Pons (tissue), 1 donor: ENCODE data around the gene IRX4.
"Not testable (repeated sequence)": the region's sequence is repeated elsewhere in the genome, so short reads cannot be mapped to it uniquely, and the experiment has no call there.

ENCODE experiments used
- DNase-seq: peaks from one replicate; pipeline ENCODE4 v3.0.0-alpha.2; 2016; ENCODE audit warnings: low spot score

IRX4 gene

DNA sequence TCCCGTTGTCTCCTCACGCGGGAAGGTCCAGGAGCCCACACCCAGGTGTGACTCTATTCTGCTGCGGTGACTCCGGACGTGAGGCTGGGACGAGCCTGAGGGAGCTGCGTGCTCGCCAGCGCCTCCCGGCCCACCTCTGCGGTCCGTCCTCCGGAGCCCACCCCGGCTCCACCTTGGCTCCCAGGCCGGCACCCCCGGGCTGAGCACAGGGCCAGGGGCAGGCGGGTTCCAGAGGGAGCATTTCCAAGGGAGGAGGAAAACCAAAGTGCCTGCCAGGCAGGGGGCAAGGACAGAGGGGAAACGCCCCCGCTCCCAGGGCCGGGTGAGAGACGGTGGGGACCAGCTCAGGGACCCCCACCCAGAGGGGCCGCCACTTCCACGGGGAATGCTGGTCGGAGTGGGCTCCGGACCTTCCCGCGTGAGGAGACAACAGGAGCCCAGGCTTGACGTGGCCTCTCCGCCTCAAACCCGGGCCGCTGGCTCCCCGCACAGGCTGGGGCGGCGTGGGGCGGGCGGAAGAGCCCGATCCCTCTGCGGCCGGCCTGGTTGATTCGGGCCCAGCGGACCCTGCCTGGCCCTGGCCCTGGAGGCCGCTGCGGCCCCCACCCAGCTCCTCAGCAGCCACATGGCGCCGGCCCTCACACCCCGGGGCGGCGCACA lies 26.0 kb downstream of the IRX4 start:
- DNase-seq = no peak

DNA sequence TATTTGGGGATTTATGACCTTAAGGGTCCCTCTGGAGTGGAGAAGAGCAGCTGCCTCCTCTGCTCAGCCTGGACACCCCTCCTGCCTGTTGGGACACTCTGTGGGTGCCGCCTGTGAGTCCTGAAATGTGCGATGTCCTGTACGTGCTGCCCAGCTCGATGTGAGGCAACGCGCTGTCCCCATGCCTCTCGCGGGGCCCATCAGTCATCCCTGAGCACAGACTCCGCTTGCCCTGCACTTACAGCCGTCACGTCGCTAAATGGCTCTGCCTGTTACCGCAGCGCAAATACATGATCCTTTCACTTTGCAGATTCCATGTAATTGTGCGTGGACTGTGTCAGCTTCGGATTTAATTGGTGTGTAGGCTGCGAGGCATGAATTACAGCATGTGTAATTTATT lies 27.1 kb downstream of the IRX4 start:
- no peak for DNase-seq

- no peak for DNase-seq
These were observed 27.6 kb downstream of the IRX4 start for GRCh38 chr5:1855075-1855474.

DNA sequence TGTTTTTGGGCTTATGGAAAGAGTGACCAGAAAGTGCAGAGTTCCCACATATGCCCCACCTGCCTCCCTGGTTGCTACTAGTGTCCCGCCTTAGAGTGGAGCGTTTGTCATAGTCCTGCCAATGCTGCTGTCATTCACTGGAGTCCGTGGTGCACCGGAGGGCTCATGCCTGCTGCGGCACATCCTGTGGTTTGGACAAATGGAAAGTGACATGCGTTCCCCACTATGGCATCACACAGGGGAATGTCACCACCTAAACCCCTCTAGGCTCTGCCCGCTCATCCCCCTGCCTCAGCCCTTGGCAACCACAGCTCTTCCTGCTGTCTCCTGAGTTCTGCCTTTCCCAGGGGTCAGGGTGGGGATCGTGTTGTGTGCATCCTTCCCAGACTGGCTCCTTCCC lies 29.2 kb downstream of the IRX4 start:
- DNase-seq = no peak

DNA sequence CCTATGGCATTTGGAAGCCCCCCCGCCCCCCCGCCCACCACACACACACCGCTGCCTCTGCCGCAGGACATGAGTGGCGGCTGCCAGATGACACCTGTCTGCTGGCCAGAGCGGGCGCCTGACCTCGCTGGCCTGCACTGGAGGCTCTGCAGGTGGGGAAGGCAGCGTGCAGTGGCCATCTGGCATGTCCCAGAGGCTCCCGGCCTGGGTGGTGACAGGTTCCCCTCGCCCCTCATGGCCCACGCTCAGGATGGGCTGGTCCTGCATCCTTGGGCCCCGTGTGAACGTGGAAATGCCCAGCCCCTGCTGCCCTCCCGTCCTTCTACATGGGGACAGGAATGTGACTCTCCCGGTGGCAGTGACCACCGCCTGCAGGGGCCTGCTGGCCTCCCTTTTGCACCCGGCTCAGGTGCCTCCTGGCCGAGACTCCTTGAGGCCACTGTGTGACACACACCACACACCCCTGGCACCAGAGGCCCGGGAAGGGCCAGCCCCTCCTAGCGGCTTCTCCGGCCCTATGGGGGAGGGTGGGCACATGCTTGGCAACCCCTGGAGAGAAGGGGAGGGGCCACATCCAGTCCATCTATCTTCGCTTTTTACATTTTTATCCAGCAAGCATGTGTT lies 30.3 kb downstream of the IRX4 start:
- no peak for DNase-seq

- DNase-seq = no peak
These were observed 31.3 kb downstream of the IRX4 start for GRCh38 chr5:1851290-1851934.

DNA sequence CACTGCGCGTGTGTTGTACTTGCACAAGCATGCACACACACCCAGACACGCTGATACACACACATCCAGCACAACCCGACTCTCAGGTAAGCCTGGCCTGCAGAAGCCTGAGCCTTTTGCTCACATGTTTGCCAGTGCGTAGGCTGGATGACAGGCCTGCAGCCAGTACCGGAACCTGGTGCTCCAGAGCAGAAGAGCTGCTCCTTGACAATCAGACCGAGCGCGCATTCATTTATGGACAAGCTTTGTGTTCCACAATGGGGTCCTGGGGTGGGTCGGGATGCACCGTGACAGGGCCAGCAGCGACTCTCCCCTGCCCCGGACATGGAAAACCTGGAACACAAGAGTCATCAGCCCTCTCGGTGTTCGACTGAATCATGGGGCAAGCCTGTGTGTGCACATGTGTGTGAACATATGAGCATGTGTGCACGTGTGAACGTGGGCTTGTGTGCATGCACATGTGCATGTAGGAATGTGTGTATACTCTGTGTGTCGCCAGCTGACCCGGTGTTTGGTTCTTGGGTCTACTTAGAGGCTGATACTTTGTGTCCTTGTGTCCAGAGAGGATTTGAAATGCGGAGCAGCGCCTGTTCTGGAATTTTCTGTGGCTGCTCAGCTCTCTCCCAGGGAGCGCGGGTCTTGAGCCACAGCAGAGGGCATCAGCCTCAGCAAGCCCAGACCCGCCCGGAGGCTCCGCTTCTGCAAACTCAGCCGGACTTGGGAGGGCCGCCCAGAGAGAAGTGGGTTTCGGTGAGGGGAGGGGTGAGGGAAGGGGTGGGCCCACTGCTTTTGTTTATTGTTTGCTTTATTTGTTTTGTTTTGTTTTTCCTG lies 32.2 kb downstream of the IRX4 start:
- DNase-seq = no peak

GRCh38 chr5:1847611-1848010 lies 35.1 kb downstream of the IRX4 start:
- no peak for DNase-seq

GRCh38 chr5:1847056-1847455 lies 35.7 kb downstream of the IRX4 start:
- DNase-seq = no peak

DNA sequence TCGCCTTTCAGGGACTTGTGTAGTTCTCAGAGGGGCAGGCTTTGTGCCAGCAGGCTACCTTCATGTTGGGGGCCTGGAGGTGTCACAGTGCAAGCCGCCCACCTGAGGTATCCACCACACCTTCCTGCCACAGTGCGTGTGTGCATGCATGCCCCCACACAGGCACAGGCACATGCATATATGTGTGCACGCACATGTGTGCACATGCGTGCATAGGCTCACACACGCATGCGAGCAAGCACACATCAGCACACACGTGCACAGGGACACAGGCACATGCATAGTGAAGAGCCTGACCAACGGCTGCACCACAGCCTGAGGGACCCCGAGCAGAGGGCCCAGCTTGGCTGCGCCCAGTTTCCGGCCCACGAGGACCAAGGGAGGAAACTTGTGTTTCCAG lies 36.1 kb downstream of the IRX4 start:
- DNase-seq = no peak

- DNase-seq = no peak
These were observed 37.0 kb downstream of the IRX4 start for GRCh38 chr5:1845696-1846095.

DNA sequence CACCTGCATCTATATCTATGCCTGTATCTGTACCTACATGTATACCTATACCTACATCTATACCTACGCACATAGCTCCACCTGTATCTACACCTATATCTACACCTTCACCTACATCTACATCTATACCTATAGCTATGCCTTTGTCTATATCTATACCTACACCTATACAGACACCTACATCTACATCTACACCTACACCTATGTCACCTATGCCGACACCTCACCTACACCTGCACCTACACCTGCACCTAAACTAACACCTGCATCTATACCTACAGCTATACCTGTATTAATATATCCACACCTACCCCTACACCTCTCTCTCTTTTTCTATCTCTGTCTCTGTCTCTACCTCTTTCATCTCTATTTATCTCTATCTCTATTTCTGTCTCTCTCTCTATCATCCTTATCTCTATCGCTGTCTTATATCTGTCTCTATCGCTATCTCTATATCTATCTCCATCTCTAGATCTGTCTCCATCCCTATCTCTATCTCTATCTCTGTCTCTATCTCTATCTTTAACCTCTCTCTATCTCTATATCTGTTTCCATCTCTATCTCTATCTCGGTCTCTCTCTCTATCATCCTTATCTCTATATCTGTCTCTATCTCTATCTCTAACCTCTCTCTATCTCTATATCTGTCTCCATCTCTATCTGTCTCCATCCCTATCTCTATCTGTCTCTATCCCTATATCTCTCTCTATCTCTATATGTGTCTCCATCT lies 37.9 kb downstream of the IRX4 start:
- no peak for DNase-seq

GRCh38 chr5:1843761-1844160 lies 39.0 kb downstream of the IRX4 start:
- not testable (repeated sequence) for DNase-seq

GRCh38 chr5:1842004-1842819 lies 40.5 kb downstream of the IRX4 start:
- DNase-seq = no peak

GRCh38 chr5:1840741-1841521 lies 41.8 kb downstream of the IRX4 start:
- no peak for DNase-seq

DNA sequence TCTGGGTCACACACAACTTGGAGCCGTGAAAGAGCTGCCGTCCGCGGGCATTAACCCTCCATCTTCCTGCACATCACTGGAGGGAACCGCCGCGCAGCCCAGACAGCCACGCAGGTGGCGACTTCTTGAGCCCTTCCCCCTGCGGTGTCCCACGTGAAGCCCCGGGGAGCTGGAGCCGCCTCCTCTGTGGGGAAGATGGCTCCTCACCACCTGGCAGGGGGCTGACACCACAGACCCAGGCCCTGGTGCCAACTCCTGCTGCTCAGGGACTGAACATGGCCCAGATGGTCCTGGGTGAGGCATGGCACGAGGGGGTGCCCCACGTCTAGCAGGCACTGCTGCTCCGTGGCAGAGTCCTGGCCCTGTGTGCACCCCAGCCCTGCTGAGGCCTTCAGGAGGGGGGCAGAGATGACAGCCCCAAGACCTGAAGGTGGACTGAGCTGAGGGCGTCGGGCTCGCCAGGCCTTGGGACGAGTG lies 42.6 kb downstream of the IRX4 start:
- DNase-seq = no peak

- DNase-seq = no peak
These were observed 44.7 kb downstream of the IRX4 start for GRCh38 chr5:1838013-1838412.

- DNase-seq = no peak
These were observed 45.5 kb downstream of the IRX4 start for GRCh38 chr5:1836891-1837880.
